KOPT-K1 (cell line): ENCODE data around the gene MUTYH.

Source experiments
- H3K27ac ChIP-seq: fragments of 200-600 bp; sonication (generic); 2 replicates; pipeline ENCODE4 v1.5.1; 2016; ENCODE audit warnings: antibody characterized with exemption, mild to moderate bottlenecking, low read depth, low read length; ENCODE audit not compliant: poor library complexity, severe bottlenecking
- H3K36me3 ChIP-seq: fragments of 200-600 bp; sonication (generic); 2 replicates; pipeline ENCODE4 v1.5.1; 2017; ENCODE audit warnings: antibody characterized with exemption, mild to moderate bottlenecking, low read length, moderate library complexity; ENCODE audit not compliant: insufficient read depth
- H3K9me3 ChIP-seq: fragments of 200-600 bp; sonication (generic); 2 replicates; pipeline ENCODE4 v1.5.1; 2017; ENCODE audit warnings: antibody characterized with exemption, low read length, mild to moderate bottlenecking; ENCODE audit not compliant: insufficient read depth, poor library complexity, severe bottlenecking

MUTYH gene

DNA sequence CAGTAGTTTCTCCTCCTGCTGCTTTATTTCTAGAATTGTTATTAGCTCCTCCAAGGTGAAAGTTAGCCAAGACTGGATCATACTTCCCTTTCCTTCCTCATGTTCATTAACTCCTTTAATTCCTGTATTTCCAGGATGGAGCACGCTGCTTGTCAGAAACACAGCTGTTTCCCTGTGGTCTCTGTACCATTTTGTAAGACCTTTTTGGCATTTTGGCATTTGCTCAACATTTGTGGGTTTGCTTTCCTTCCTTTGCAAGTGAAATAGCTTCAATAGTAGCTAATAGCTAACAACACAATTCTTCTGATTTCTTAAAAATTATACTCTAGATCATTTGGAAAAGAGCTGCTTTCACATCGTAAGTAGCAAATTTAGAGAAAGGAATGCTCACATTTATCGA is 57.9 kb downstream of the MUTYH start:
- Histone ChIP-seq H3K9me3 (no peaks in the 10 kb centered on the region), H3K36me3 (no peaks in the 10 kb centered on the region), H3K27ac (no peak overlapping the region)
